GM23338 (cell line): ENCODE measurements around the gene KRT38. TPM values are rescaled to one million over a fixed set of nuclear protein-coding genes. Genes with fewer than 3 reads are reported as not detected.

ENCODE experiments used
- ATAC-seq: fragments of 200-7000 bp; cut with Tn5 transposase; 3 replicates; pipeline ENCODE4 v1.9.1; 2020
- DNase-seq: peaks from one replicate; pipeline ENCODE4 v3.0.0-alpha.2; 2015; ENCODE audit warnings: low spot score
- H2AFZ ChIP-seq: fragments of 200-600 bp; sonication (generic); 2 replicates; pipeline ENCODE4 v1.8.0; 2016; ENCODE audit warnings: antibody characterized with exemption, mild to moderate bottlenecking, moderate library complexity
- H3F3A ChIP-seq: fragments of 200-600 bp; sonication (generic); replicated peaks from 2 replicates; pipeline ENCODE4 v1.8.0; 2017; ENCODE audit warnings: antibody characterized with exemption, mixed run types, low read depth
- H3K27ac ChIP-seq: fragments of 200-600 bp; sonication (generic); 2 replicates; pipeline ENCODE4 v1.6.1; 2016; ENCODE audit warnings: low read depth
- H3K27me3 ChIP-seq: fragments of 200-600 bp; sonication (generic); 2 replicates; pipeline ENCODE4 v1.8.0; 2016; ENCODE audit warnings: mild to moderate bottlenecking, mixed run types, moderate library complexity; ENCODE audit not compliant: insufficient read depth
- H3K36me3 ChIP-seq: fragments of 200-600 bp; sonication (generic); 2 replicates; pipeline ENCODE4 v1.8.0; 2016; ENCODE audit warnings: mild to moderate bottlenecking; ENCODE audit not compliant: insufficient read depth
- H3K4me1 ChIP-seq: fragments of 200-600 bp; sonication (generic); 2 replicates; pipeline ENCODE4 v1.8.0; 2016; ENCODE audit warnings: mild to moderate bottlenecking, moderate library complexity; ENCODE audit not compliant: insufficient read depth
- H3K4me2 ChIP-seq: fragments of 200-600 bp; sonication (generic); 2 replicates; pipeline ENCODE4 v1.7.1; 2017; ENCODE audit warnings: mixed run types
- H3K4me3 ChIP-seq: fragments of 200-600 bp; sonication (generic); 2 replicates; pipeline ENCODE4 v1.6.1; 2016; ENCODE audit warnings: mixed run types
- H3K79me2 ChIP-seq: fragments of 200-600 bp; sonication (generic); replicated peaks from 2 replicates; pipeline ENCODE4 v1.8.0; 2017; ENCODE audit warnings: mild to moderate bottlenecking; ENCODE audit not compliant: insufficient read depth
- H3K9me2 ChIP-seq: fragments of 200-600 bp; sonication (generic); 2 replicates; pipeline ENCODE4 v1.8.0; 2017; ENCODE audit not compliant: insufficient read depth
- H4K20me1 ChIP-seq: fragments of 200-600 bp; sonication (generic); replicated peaks from 2 replicates; pipeline ENCODE4 v1.8.0; 2017; ENCODE audit warnings: mild to moderate bottlenecking; ENCODE audit not compliant: insufficient read depth
- H3K27ac Mint-ChIP-seq: 2 replicates; pipeline ENCODE4 v1.8.0; 2020; ENCODE audit warnings: inconsistent platforms, mild to moderate bottlenecking, moderate library complexity, mixed read lengths
- H3K27me3 Mint-ChIP-seq: 3 replicates; pipeline ENCODE4 v1.8.0; 2022; ENCODE audit warnings: low read depth, mild to moderate bottlenecking, moderate library complexity, mixed read lengths, inconsistent platforms; ENCODE audit not compliant: insufficient read depth, poor library complexity
- H3K36me3 Mint-ChIP-seq: 3 replicates; pipeline ENCODE4 v1.8.0; 2021; ENCODE audit warnings: low read depth, mild to moderate bottlenecking, inconsistent platforms, moderate library complexity, mixed read lengths
- H3K4me1 Mint-ChIP-seq: 3 replicates; pipeline ENCODE4 v1.8.0; 2020; ENCODE audit warnings: mild to moderate bottlenecking, inconsistent platforms, mixed read lengths
- H3K4me3 Mint-ChIP-seq: 3 replicates; pipeline ENCODE4 v1.8.0; 2021; ENCODE audit warnings: moderate library complexity, mild to moderate bottlenecking, inconsistent platforms, mixed read lengths
- H3K9me3 Mint-ChIP-seq: 3 replicates; pipeline ENCODE4 v1.8.0; 2020; ENCODE audit warnings: moderate library complexity, mild to moderate bottlenecking, inconsistent platforms, mixed read lengths
- CTCF ChIP-seq, 2 experiments: fragments of 200-600 bp in 1 of 2; sonication (generic) in 1 of 2; conservative IDR thresholded peaks; 2 replicates each; pipeline versions ENCODE4 v1.5.1 to v1.6.1; 2016 to 2017; ENCODE audit warnings: antibody characterized with exemption in 2 of 2, low read depth in 2 of 2, mild to moderate bottlenecking in 2 of 2, moderate library complexity in 1 of 2
- EZH2phosphoT487 ChIP-seq: fragments of 200-600 bp; sonication (generic); IDR thresholded peaks from one replicate; pipeline ENCODE4 v1.8.1; 2018; ENCODE audit warnings: antibody characterized with exemption; ENCODE audit not compliant: unreplicated experiment
- JUNB ChIP-seq: IDR thresholded peaks from one replicate; pipeline ENCODE4 v1.6.1; 2016; ENCODE audit warnings: antibody characterized with exemption; ENCODE audit not compliant: unreplicated experiment
- REST ChIP-seq: IDR thresholded peaks from one replicate; pipeline ENCODE4 v1.6.1; 2018; ENCODE audit warnings: antibody characterized with exemption; ENCODE audit not compliant: unreplicated experiment
- STAT1 ChIP-seq: IDR thresholded peaks from one replicate; pipeline ENCODE4 v1.6.1; 2016; ENCODE audit warnings: antibody characterized with exemption; ENCODE audit not compliant: unreplicated experiment
- ZNF114 ChIP-seq: fragments of 250-450 bp; sonication (Bioruptor Pico); IDR thresholded peaks from 2 replicates; pipeline ENCODE4 v1.5.0; 2020; ENCODE audit warnings: mild to moderate bottlenecking, moderate library complexity
- ZNF331 ChIP-seq: fragments of 250-450 bp; sonication (Bioruptor Pico); IDR thresholded peaks from 2 replicates; pipeline ENCODE4 v1.5.0; 2020; ENCODE audit warnings: low read depth, mild to moderate bottlenecking, moderate library complexity
- ZNF462 ChIP-seq: fragments of 250-450 bp; sonication (Bioruptor Pico); IDR thresholded peaks from 2 replicates; pipeline ENCODE4 v1.5.0; 2020; ENCODE audit warnings: mild to moderate bottlenecking, moderate library complexity
- polyA plus RNA-seq: library from polyadenylated mRNA; unstranded; fragments of >200 nt; fragmentation: Nextera tagmentation; extraction: Ambion mirVana; gene quantifications from 2 replicates; pipeline ENCODE4 v1.2.1, GENCODE V29; 2016
- total RNA-seq: library from RNA; depleted of rRNA; stranded (reverse); fragments of >200 nt; shearing (Covaris generic); gene quantifications from 2 replicates; pipeline ENCODE4 v1.2.3, GENCODE V29; 2014
- TF ChIP-seq, protein P1 (sequence below): IDR thresholded peaks from 2 replicates; pipeline ENCODE4 v1.6.1; 2016; ENCODE audit warnings: antibody characterized with exemption

Gene KRT38
- total and polyA plus RNA-seq, 2 experiments from 2014 or later = not detected

- TF ChIP-seq JUNB (no peak), CTCF (conservative IDR thresholded peaks at IDR 0.05; ENCODE audit: low read depth in 2 of 2) (no peak), ZNF114 (CRISPR knock-in tag) (no peak), STAT1 (no peak), EZH2phosphoT487 (no peak)
- TF ChIP-seq, protein P1, sequence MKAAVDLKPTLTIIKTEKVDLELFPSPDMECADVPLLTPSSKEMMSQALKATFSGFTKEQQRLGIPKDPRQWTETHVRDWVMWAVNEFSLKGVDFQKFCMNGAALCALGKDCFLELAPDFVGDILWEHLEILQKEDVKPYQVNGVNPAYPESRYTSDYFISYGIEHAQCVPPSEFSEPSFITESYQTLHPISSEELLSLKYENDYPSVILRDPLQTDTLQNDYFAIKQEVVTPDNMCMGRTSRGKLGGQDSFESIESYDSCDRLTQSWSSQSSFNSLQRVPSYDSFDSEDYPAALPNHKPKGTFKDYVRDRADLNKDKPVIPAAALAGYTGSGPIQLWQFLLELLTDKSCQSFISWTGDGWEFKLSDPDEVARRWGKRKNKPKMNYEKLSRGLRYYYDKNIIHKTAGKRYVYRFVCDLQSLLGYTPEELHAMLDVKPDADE = no peak
Observed at GRCh38 chr17:41486316-41486715, 45.5 kb upstream of the KRT38 start (continued).

- Mint-ChIP-seq H3K36me3 (no peaks in the 10 kb centered on the region), H3K27me3 (peaks cover 25% of the 10 kb centered on the region), H3K27ac (no peak overlapping the region), H3K4me1 (no peaks in the 10 kb centered on the region), H3K4me3 (no peak overlapping the region), H3K9me3 (no peaks in the 10 kb centered on the region)
- no peak overlapping the region for H3K4me3 ChIP-seq
- H3K9me2 ChIP-seq = no peaks in the 10 kb centered on the region
- H3K4me1 ChIP-seq = no peaks in the 10 kb centered on the region
- ATAC-seq (no peak), DNase-seq (no peak)
- H2AFZ ChIP-seq = no peak overlapping the region
- no peaks in the 10 kb centered on the region for H3F3A ChIP-seq
- no peak overlapping the region for H3K27ac ChIP-seq
- H3K27me3 ChIP-seq = no peaks in the 10 kb centered on the region
- no peaks in the 10 kb centered on the region for H3K79me2 ChIP-seq
- no peaks in the 10 kb centered on the region for H4K20me1 ChIP-seq
- no peaks in the 10 kb centered on the region for H3K36me3 ChIP-seq
- H3K4me2 ChIP-seq = no peak overlapping the region
- TF ChIP-seq ZNF331 (CRISPR knock-in tag) (no peak), REST (no peak), EZH2phosphoT487 (no peak), ZNF462 (CRISPR knock-in tag) (no peak)
- TF ChIP-seq, protein P1 = no peak
Observed at GRCh38 chr17:41484920-41485904, 44.4 kb upstream of the KRT38 start.
